HL-60 (cell line): ENCODE results near the gene SOAT2.

Experiments
- CTCF ChIP-seq: IDR thresholded peaks from one replicate; pipeline ENCODE4 v1.5.1; 2011; ENCODE audit warnings: low read length, control low read depth, inconsistent platforms; ENCODE audit not compliant: insufficient read depth
- GABPA ChIP-seq: IDR thresholded peaks from 2 replicates; pipeline ENCODE4 v1.6.1; 2012; ENCODE audit warnings: low read depth
- POLR2AphosphoS5 ChIP-seq: IDR thresholded peaks from 2 replicates; pipeline ENCODE4 v1.6.1; 2012; ENCODE audit warnings: low read depth
- REST ChIP-seq: IDR thresholded peaks from 2 replicates; pipeline ENCODE4 v1.6.1; 2012; ENCODE audit warnings: low read depth; ENCODE audit not compliant: insufficient replicate concordance
- SPI1 ChIP-seq: IDR thresholded peaks from 2 replicates; pipeline ENCODE4 v1.6.1; 2012; ENCODE audit warnings: low read depth, mild to moderate bottlenecking, borderline replicate concordance

- no peak for TF ChIP-seq CTCF
- TF ChIP-seq POLR2AphosphoS5 = no peak
- no peak for TF ChIP-seq GABPA
- TF ChIP-seq SPI1 = no peak
- TF ChIP-seq REST = no peak
These were observed 44.4 kb upstream of the SOAT2 start for GRCh38 chr12:53058674-53059433.
